Mesendoderm (in vitro differentiated cells): Measurements from ENCODE around the gene ADAM12.
A peak's percentile ranks its signal among the peaks of the same experiment; 100 is the strongest.

Source experiments
- DNase-seq: peaks from one replicate; pipeline ENCODE4 v3.0.0; 2013
- H2AK5ac ChIP-seq: 2 replicates; pipeline ENCODE4 v1.6.1; 2013; ENCODE audit warnings: low read length, inconsistent platforms
- H2BK120ac ChIP-seq: 2 replicates; pipeline ENCODE4 v1.6.1; 2013; ENCODE audit warnings: low read depth, mild to moderate bottlenecking, low read length, moderate library complexity, mixed read lengths
- H2BK15ac ChIP-seq: replicated peaks from 2 replicates; pipeline ENCODE4 v1.6.1; 2013; ENCODE audit warnings: low read depth, mild to moderate bottlenecking, moderate library complexity
- H2BK5ac ChIP-seq: 2 replicates; pipeline ENCODE4 v1.6.1; 2013; ENCODE audit warnings: low read length, inconsistent platforms
- H3K18ac ChIP-seq: 2 replicates; pipeline ENCODE4 v1.6.1; 2013; ENCODE audit warnings: mild to moderate bottlenecking, low read length, mixed read lengths
- H3K23ac ChIP-seq: one replicate; pipeline ENCODE4 v1.6.1; 2013; ENCODE audit warnings: low read length
- H3K27ac ChIP-seq: 2 replicates; pipeline ENCODE4 v1.5.1; 2013; ENCODE audit warnings: low read depth, mild to moderate bottlenecking, inconsistent platforms, low read length, moderate library complexity
- H3K27me3 ChIP-seq: 2 replicates; pipeline ENCODE4 v1.6.1; 2013; ENCODE audit warnings: low read length, control low read depth, mild to moderate bottlenecking, inconsistent platforms; ENCODE audit not compliant: insufficient read depth, poor library complexity
- H3K36me3 ChIP-seq: 2 replicates; pipeline ENCODE4 v1.6.1; 2013; ENCODE audit warnings: low read length, inconsistent platforms; ENCODE audit not compliant: control insufficient read depth, insufficient read depth
- H3K4ac ChIP-seq: one replicate; pipeline ENCODE4 v1.6.1; 2013; ENCODE audit warnings: low read depth, mild to moderate bottlenecking, low read length, moderate library complexity
- H3K4me1 ChIP-seq: 2 replicates; pipeline ENCODE4 v1.6.1; 2013; ENCODE audit warnings: low read depth, low read length, inconsistent platforms; ENCODE audit not compliant: control insufficient read depth
- H3K4me2 ChIP-seq: 2 replicates; pipeline ENCODE4 v1.6.1; 2013; ENCODE audit warnings: low read length
- H3K4me3 ChIP-seq: 2 replicates; pipeline ENCODE4 v1.5.1; 2013; ENCODE audit warnings: mild to moderate bottlenecking, low read length
- H3K56ac ChIP-seq: one replicate; pipeline ENCODE4 v1.6.1; 2013; ENCODE audit warnings: low read length
- H3K79me1 ChIP-seq: 2 replicates; pipeline ENCODE4 v1.6.1; 2013; ENCODE audit warnings: low read length, inconsistent platforms
- H3K79me2 ChIP-seq: 2 replicates; pipeline ENCODE4 v1.6.1; 2013; ENCODE audit warnings: mild to moderate bottlenecking, low read length; ENCODE audit not compliant: control insufficient read depth, insufficient read depth
- H3K9ac ChIP-seq: 2 replicates; pipeline ENCODE4 v1.6.1; 2013; ENCODE audit warnings: low read length, inconsistent platforms
- H4K5ac ChIP-seq: one replicate; pipeline ENCODE4 v1.6.1; 2013; ENCODE audit warnings: low read length
- H4K8ac ChIP-seq: one replicate; pipeline ENCODE4 v1.6.1; 2013; ENCODE audit warnings: low read depth, mild to moderate bottlenecking, control low read depth, low read length, moderate library complexity
- WGBS: extraction: QIAGEN DNeasy Blood & Tissue Kit; methylation state at CpG from one replicate; pipeline ENCODE4 v1.1.7; 2013; ENCODE audit warnings: low lambda C conversion rate, missing lambda C conversion rate; ENCODE audit not compliant: insufficient coverage; ENCODE audit errors: extremely low coverage; 5-methylcytosine and 5-hydroxymethylcytosine counted together

The ADAM12 gene

DNA sequence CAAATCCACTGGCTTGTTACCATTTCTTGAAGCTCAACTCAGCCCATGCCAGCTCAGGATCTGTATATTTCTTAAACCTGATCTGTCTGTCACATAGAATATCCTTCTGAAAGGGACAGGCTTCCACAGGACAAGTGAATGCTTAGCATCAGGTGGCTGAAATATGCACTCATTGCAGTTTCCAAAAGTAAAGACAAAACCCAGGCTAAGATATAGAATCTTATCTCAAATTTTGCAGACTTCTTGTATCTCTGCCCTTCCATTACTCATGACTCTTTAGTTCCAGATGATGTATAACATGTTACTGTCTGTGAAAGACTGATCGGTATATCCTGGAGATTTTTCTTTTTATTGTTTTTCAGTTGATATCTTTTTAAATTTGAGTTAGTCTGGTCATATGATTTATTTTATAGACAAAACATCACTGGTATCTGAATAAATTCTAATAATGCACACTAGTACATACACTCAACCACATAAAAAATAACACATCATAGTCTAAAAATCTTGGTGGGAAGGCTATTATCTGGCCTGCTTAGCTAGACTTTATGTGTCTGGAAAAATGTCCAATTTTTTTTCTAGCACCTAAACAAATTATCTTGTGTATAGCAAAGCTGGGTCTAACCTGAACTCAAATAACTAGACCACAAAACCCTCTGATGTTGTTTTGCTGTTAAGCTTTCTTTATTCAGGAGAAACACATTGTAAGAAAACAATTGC lies 182.6 kb downstream of the ADAM12 start:
- Histone ChIP-seq H3K18ac (no peak overlapping the region), H2AK5ac (no peak overlapping the region), H2BK120ac (no peak overlapping the region), H3K23ac (no peak overlapping the region), H3K4me2 (no peak overlapping the region), H3K36me3 (no peaks in the 10 kb centered on the region), H3K4ac (no peak overlapping the region), H3K79me2 (no peaks in the 10 kb centered on the region), H3K79me1 (no peaks in the 10 kb centered on the region), H2BK15ac (no peak overlapping the region), H3K9ac (no peak overlapping the region), H3K27me3 (no peaks in the 10 kb centered on the region), H4K5ac (no peak overlapping the region), H3K4me3 (no peak overlapping the region), H2BK5ac (no peak overlapping the region), H4K8ac (no peak overlapping the region), H3K56ac (no peak overlapping the region), H3K4me1 (no peaks in the 10 kb centered on the region), H3K27ac (no peak overlapping the region)
- no peak for DNase-seq
- no CpG with 5 or more reads among the region's 1 CpG for WGBS

DNA sequence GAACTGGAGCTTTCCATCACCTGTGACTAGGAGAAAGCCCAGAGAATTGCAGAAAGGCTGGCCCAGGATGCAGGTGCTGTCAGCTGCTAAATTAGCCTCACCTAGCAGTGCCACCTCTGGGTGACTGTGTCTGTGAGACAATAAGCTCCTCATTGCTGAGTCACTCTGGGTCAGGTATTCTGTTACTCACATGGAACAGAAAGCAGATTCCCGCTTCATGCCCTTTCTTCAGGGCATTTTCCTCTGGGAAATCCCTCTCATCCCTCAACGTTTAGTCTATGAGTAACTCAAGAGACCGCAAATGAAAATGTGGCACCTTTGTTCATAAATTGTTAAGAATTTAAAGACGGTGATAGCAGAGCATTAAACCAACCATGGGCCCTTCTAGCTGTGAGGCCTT lies 184.0 kb downstream of the ADAM12 start:
- Histone ChIP-seq H3K36me3 (no peaks in the 10 kb centered on the region), H3K79me2 (no peaks in the 10 kb centered on the region), H3K79me1 (no peaks in the 10 kb centered on the region), H3K4me1 (no peaks in the 10 kb centered on the region), H3K23ac (no peak overlapping the region), H3K9ac (no peak overlapping the region), H2BK15ac (no peak overlapping the region), H4K8ac (no peak overlapping the region), H3K56ac (no peak overlapping the region), H3K27me3 (no peaks in the 10 kb centered on the region), H2BK5ac (no peak overlapping the region), H3K18ac (no peak overlapping the region), H3K4me2 (no peak overlapping the region), H3K27ac (no peak overlapping the region), H4K5ac (no peak overlapping the region), H3K4ac (no peak overlapping the region), H3K4me3 (no peak overlapping the region), H2BK120ac (no peak overlapping the region), H2AK5ac (no peak overlapping the region)
- no CpG with 5 or more reads among the region's 4 CpGs for WGBS
- no peak for DNase-seq

DNA sequence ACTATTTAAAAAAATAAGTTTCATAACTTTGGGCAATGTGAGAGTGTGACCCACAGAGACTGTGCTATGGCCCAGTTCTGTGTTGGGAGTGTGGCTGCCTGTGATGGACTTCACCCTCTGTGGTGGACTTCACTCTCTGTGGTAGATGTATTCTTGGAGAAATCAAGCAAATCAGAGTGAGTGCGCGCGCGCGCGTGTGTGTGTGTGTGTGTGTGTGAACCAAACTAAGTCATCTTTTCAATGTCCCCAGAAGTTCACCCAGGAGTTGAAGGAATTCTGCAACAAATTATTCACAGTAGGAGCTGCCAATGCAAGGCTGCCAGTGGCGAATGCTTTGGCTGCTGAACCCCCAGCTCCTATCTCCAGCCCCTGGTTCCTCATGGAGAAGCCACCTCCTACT lies 184.5 kb downstream of the ADAM12 start:
- Histone ChIP-seq H3K4me2 (no peak overlapping the region), H2BK15ac (no peak overlapping the region), H3K18ac (peak overlapping the region; percentile 64), H2AK5ac (no peak overlapping the region), H2BK5ac (no peak overlapping the region), H4K8ac (no peak overlapping the region), H3K4me1 (no peaks in the 10 kb centered on the region), H3K36me3 (no peaks in the 10 kb centered on the region), H3K27me3 (no peaks in the 10 kb centered on the region), H2BK120ac (no peak overlapping the region), H3K27ac (no peak overlapping the region), H3K79me1 (no peaks in the 10 kb centered on the region), H3K56ac (no peak overlapping the region), H3K79me2 (no peaks in the 10 kb centered on the region), H3K4ac (no peak overlapping the region), H3K9ac (no peak overlapping the region), H4K5ac (no peak overlapping the region), H3K4me3 (no peak overlapping the region), H3K23ac (no peak overlapping the region)
- WGBS = no CpG with 5 or more reads among the region's 7 CpGs
- DNase-seq = no peak

DNA sequence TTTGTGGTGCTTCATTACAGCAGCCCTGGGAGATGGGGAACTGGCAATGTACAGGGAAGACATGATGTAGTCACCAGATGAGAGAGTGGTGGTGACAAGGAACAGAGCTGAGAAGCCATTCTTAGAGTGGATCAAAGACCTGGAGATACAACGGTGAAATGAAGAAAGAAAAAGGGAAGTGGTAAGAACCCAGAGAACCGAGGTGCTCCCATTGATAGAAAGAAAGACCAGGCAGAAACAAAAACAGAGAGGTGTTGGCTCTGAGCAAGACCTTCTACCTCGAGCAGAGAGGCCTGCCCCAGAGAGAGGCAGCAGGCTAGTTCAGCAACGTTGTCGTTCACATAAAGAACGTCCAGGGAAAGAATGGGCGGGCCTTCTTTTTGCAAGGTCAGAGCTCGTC lies 186.7 kb downstream of the ADAM12 start:
- no peak overlapping the region for H4K8ac ChIP-seq
- H3K4ac ChIP-seq = no peak overlapping the region
- no peak overlapping the region for H2BK5ac ChIP-seq
- no peak overlapping the region for H3K27ac ChIP-seq
- no peaks in the 10 kb centered on the region for H3K36me3 ChIP-seq
- no CpG with 5 or more reads among the region's 8 CpGs for WGBS
- H2AK5ac ChIP-seq = no peak overlapping the region
- H3K18ac ChIP-seq = no peak overlapping the region
- H3K4me2 ChIP-seq = no peak overlapping the region
- no peak overlapping the region for H2BK120ac ChIP-seq
- H3K27me3 ChIP-seq = no peaks in the 10 kb centered on the region
- no peak overlapping the region for H3K4me3 ChIP-seq
- H4K5ac ChIP-seq = no peak overlapping the region
- no peaks in the 10 kb centered on the region for H3K79me1 ChIP-seq
- no peaks in the 10 kb centered on the region for H3K4me1 ChIP-seq
- H3K56ac ChIP-seq = no peak overlapping the region
- DNase-seq = no peak
- no peak overlapping the region for H3K9ac ChIP-seq
- no peaks in the 10 kb centered on the region for H3K79me2 ChIP-seq
- no peak overlapping the region for H2BK15ac ChIP-seq
- H3K23ac ChIP-seq = no peak overlapping the region

DNA sequence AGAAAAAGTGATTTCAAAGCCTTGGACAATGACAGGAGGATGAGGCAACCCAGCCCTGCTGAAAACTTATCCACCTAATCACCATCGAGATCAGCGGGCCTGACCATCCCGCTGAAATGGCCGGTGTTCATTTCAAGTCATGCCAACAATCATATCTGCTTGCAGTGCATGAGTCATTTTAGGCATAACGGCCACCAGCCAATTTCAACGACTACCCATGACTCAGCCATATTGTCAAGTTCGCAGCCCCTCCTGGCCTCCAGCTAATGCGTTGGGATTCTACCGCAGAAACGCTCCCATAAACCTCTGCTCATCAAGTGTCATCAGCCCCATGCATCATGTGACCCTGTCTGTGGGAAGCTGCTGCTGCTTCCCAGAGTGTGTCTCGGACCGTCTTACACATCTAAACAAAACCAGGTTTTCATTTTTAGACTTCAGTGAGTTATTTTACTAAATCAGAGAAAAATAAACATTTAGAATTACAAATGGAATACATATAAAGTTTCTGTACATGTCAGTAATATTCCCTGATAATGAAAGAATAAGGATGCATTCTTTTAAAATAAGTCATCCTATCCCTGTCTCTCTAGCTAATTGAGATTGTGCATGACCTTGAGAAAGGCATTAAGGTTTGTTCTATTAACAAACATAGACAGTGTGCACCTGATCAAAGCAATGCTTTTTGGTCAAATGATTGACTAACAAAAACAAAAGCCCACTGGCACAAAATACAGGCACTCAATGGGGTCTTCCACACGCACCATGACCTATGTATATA lies 188.9 kb downstream of the ADAM12 start:
- no peak overlapping the region for H2BK120ac ChIP-seq
- H3K4ac ChIP-seq = no peak overlapping the region
- no peak overlapping the region for H3K23ac ChIP-seq
- H3K4me1 ChIP-seq = no peaks in the 10 kb centered on the region
- no peak overlapping the region for H4K5ac ChIP-seq
- H3K4me3 ChIP-seq = no peak overlapping the region
- H2BK5ac ChIP-seq = no peak overlapping the region
- H3K27me3 ChIP-seq = no peaks in the 10 kb centered on the region
- no peaks in the 10 kb centered on the region for H3K36me3 ChIP-seq
- DNase-seq = no peak
- H3K56ac ChIP-seq = no peak overlapping the region
- no peak overlapping the region for H2BK15ac ChIP-seq
- H3K27ac ChIP-seq = no peak overlapping the region
- H3K9ac ChIP-seq = no peak overlapping the region
- no peaks in the 10 kb centered on the region for H3K79me1 ChIP-seq
- H4K8ac ChIP-seq = no peak overlapping the region
- no peaks in the 10 kb centered on the region for H3K79me2 ChIP-seq
- H3K4me2 ChIP-seq = no peak overlapping the region
- no CpG with 5 or more reads among the region's 13 CpGs for whole genome bisulfite sequencing
- H2AK5ac ChIP-seq = no peak overlapping the region
- no peak overlapping the region for H3K18ac ChIP-seq
